Aorta (tissue), 5 donors: Measurements from ENCODE around the gene TMEM134. TPM values are rescaled to one million over a fixed set of nuclear protein-coding genes. Genes with fewer than 3 reads are reported as not detected.

Experiments used
- ATAC-seq: fragments of 200-7000 bp; cut with Tn5 transposase; one replicate; pipeline ENCODE4 v1.9.1; 2022; ENCODE audit warnings: moderate library complexity; ENCODE audit not compliant: low FRiP score
- DNase-seq, 2 donors: peaks; one replicate each; pipeline ENCODE4 v3.0.0-alpha.2; 2020
- H3K27ac ChIP-seq, 2 donors: one replicate each; pipeline ENCODE4 v1.5.1; 2013; ENCODE audit warnings: low read length in 2 of 2, mild to moderate bottlenecking in 2 of 2, moderate library complexity in 2 of 2, control low read depth in 1 of 2, inconsistent platforms in 1 of 2, low read depth in 1 of 2
- H3K27me3 ChIP-seq, 2 donors: one replicate each; pipeline ENCODE4 v1.6.1; 2013; ENCODE audit warnings: control low read depth in 1 of 2, low read length in 1 of 2, mild to moderate bottlenecking in 1 of 2, moderate library complexity in 1 of 2; ENCODE audit not compliant: insufficient read depth in 2 of 2, control insufficient read depth in 1 of 2
- H3K36me3 ChIP-seq, 2 donors: one replicate each; pipeline ENCODE4 v1.6.1; 2013; ENCODE audit warnings: control low read depth in 1 of 2, low read length in 1 of 2, mild to moderate bottlenecking in 1 of 2; ENCODE audit not compliant: insufficient read depth in 2 of 2, control insufficient read depth in 1 of 2
- H3K4me1 ChIP-seq, 2 donors: one replicate each; pipeline ENCODE4 v1.6.1; 2013; ENCODE audit warnings: low read length in 2 of 2, control low read depth in 1 of 2, mild to moderate bottlenecking in 1 of 2, moderate library complexity in 1 of 2; ENCODE audit not compliant: insufficient read depth in 2 of 2, control insufficient read depth in 1 of 2
- H3K4me3 ChIP-seq, 2 donors: one replicate each; pipeline ENCODE4 v1.5.1; 2013; ENCODE audit warnings: low read length in 2 of 2, control low read depth in 1 of 2, mild to moderate bottlenecking in 1 of 2
- H3K9me3 ChIP-seq: one replicate; pipeline ENCODE4 v1.6.1; 2013; ENCODE audit warnings: mild to moderate bottlenecking, low read length; ENCODE audit not compliant: control insufficient read depth
- WGBS, 2 donors: extraction: QIAGEN DNeasy Blood & Tissue Kit; methylation state at CpG; one replicate each; pipeline ENCODE4 v1.1.7; 2013; 5-methylcytosine and 5-hydroxymethylcytosine counted together
- intact Hi-C, 2 donors: fragments of 100-400 bp; cut with DNase I; formaldehyde crosslinking; loops; one replicate each; pipeline versions ENCODE4 v1.14.2 to v1.15.0; 2022
- polyA plus RNA-seq, 2 donors: library from polyadenylated mRNA; stranded (reverse); fragments of 200-250 nt; gene quantifications; one replicate each; pipeline ENCODE4 v1.2.3, GENCODE V29; 2013
- total RNA-seq, 2 donors: library from RNA; stranded (reverse); fragmentation: NEBNext Ultra II Directional; extraction: Animal tissue kit (Norgen Biotek cat#: 25700); gene quantifications; one replicate each; pipeline ENCODE4 v1.2.1, GENCODE V29; 2021
- donor health status: healthy with polysubstance abuse.
- donor health status: Bipolar disorder and iron deficiency.
- donor health status: DM: no; HTN: no; CAD: no.
- donor health status: DM: no; HTN: no; CAD: no.
- donor health status: DM: yes; HTN: yes; CAD: no.

The TMEM134 gene
- total and polyA plus RNA-seq, 4 donors = 20.0 to 63.2 (median 35.9) TPM

- intact Hi-C loops = no loop called here
- ATAC-seq = no peak
- Histone ChIP-seq H3K4me3 (no peak overlapping the region), H3K27ac (peak overlapping the region in 1 of 2 donors; percentile 86), H3K27me3 (no peaks in the 10 kb centered on the region), H3K4me1 (no peaks in the 10 kb centered on the region), H3K36me3 (no peaks in the 10 kb centered on the region), H3K9me3 (no peaks in the 10 kb centered on the region)
- DNase-seq = no peak
- 93 to 95% methylated on average over 20 to 21 of the region's 21 CpGs for WGBS, 2 donors
These were observed 49.6 kb downstream of the TMEM134 start for GRCh38 chr11:67419325-67420049.

- H3K27me3 ChIP-seq = no peaks in the 10 kb centered on the region
- intact Hi-C loops = no loop called here
- no peaks in the 10 kb centered on the region for H3K36me3 ChIP-seq
- DNase-seq (no peak), ATAC-seq (no peak)
- H3K4me3 ChIP-seq = no peak overlapping the region
- H3K9me3 ChIP-seq = no peaks in the 10 kb centered on the region
- peak overlapping the region in 1 of 2 donors; percentile 54 for H3K27ac ChIP-seq
- WGBS, 2 donors = 8 to 18% methylated on average over 26 of the region's 26 CpGs
- no peaks in the 10 kb centered on the region for H3K4me1 ChIP-seq
These were observed 50.4 kb downstream of the TMEM134 start for GRCh38 chr11:67418476-67419281.

- Histone ChIP-seq H3K4me3 (no peak overlapping the region), H3K9me3 (no peaks in the 10 kb centered on the region), H3K27ac (peak overlapping the region in 1 of 2 donors; percentile 54), H3K4me1 (no peaks in the 10 kb centered on the region), H3K27me3 (no peaks in the 10 kb centered on the region), H3K36me3 (no peaks in the 10 kb centered on the region)
- WGBS, 2 donors = 84 to 85% methylated on average over 12 of the region's 12 CpGs
- intact Hi-C loops = no loop called here
- ATAC-seq (no peak), DNase-seq (no peak)
These were observed 51.6 kb downstream of the TMEM134 start for GRCh38 chr11:67417425-67417824.

DNA sequence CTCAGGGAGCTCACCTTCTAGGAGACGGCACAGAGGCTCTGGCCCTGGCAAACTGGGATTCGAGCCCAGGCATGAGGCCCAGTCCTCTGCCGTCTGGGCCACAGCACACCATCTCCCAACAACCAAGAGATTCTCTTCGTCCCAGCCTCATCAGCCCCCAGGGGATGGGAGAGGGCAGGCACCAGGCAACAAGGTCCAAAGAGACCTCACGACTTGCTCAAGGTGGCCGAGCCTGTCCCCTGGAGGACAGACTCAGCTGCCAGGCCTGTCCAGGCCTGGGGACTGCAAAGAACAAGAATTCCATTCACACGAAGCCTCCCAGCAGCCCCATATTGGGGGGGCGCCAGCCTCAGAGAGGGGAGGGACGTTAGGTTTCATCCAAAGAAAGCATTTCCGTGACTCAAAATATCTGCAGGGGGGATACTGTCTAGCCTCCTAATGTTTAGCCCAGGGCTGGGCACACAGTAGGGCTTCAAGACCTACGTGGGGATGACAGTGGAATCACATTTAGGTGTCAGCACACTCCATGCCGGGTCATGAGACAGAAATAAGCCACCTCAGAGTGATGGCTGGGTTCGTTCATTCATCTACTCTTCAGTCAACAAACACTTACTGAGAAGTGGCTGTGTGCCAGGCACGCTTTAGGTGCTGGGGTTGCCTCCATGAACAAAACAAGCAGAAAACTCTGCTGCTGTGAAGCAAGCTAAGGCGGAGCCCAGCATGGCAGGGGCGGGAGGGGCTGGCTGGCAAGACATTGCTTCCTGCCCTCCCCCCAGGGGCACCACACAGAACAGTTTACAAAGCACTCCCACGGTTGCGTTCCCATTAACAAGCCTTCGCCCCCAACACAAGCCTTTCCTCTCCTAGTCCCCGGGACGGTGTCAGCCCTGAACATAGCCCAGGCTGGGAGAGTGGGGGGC lies 52.4 kb downstream of the TMEM134 start:
- Histone ChIP-seq H3K36me3 (no peaks in the 10 kb centered on the region), H3K4me1 (no peaks in the 10 kb centered on the region), H3K27ac (peak overlapping the region in 1 of 2 donors; percentile 54), H3K4me3 (no peak overlapping the region), H3K9me3 (no peaks in the 10 kb centered on the region), H3K27me3 (no peaks in the 10 kb centered on the region)
- WGBS, 2 donors = 11 to 22% methylated on average over 19 to 21 of the region's 21 CpGs
- ATAC-seq (no peak), DNase-seq (no peak)
- intact Hi-C loops = no loop called here

GRCh38 chr11:67415501-67416304 lies 53.3 kb downstream of the TMEM134 start, which contains the start of gene CARNS1:
TSS of gene CARNS1 (plus strand) at chr11:67415678. CDS start at chr11:67416200, 522 bp downstream.
- peak within 1 kb of the TSS; percentile 15 to 50 for H3K4me3 ChIP-seq
- H3K36me3 ChIP-seq = no peaks in the 10 kb centered on the region
- WGBS, 2 donors = 2 to 3% methylated on average over 49 to 67 of the region's 67 CpGs
- no peaks in the 10 kb centered on the region for H3K4me1 ChIP-seq
- no peaks in the 10 kb centered on the region for H3K9me3 ChIP-seq
- intact Hi-C loops = no loop called here
- no peaks in the 10 kb centered on the region for H3K27me3 ChIP-seq
- DNase-seq (no peak), ATAC-seq (no peak)
- H3K27ac ChIP-seq = peak within 1 kb of the TSS in 1 of 2 donors; percentile 54

GRCh38 chr11:67413266-67413849 lies 55.7 kb downstream of the TMEM134 start:
- no peak for DNase-seq
- Histone ChIP-seq H3K27ac (no peak overlapping the region), H3K9me3 (no peaks in the 10 kb centered on the region), H3K27me3 (no peaks in the 10 kb centered on the region), H3K36me3 (no peaks in the 10 kb centered on the region), H3K4me3 (no peak overlapping the region), H3K4me1 (no peaks in the 10 kb centered on the region)
- intact Hi-C loops = no loop called here
- ATAC-seq = no peak
- WGBS, 2 donors = 76 to 90% methylated on average over 2 of the region's 2 CpGs

GRCh38 chr11:67412495-67413179 lies 56.4 kb downstream of the TMEM134 start:
- DNase-seq = no peak
- intact Hi-C loops = no loop called here
- Histone ChIP-seq H3K36me3 (no peaks in the 10 kb centered on the region), H3K4me1 (no peaks in the 10 kb centered on the region), H3K27me3 (no peaks in the 10 kb centered on the region), H3K4me3 (no peak overlapping the region), H3K9me3 (no peaks in the 10 kb centered on the region), H3K27ac (no peak overlapping the region)
- ATAC-seq = no peak
- 74 to 80% methylated on average over 9 of the region's 9 CpGs for WGBS, 2 donors
